HG02623 (cell line): ENCODE data around the gene KCTD11.

Experiments used
- ATAC-seq: cut with Tn5 transposase; IDR thresholded peaks from one replicate; pipeline ENCODE4 v1.9.1; 2021; ENCODE audit warnings: moderate library complexity; ENCODE audit not compliant: unreplicated experiment

Gene KCTD11

GRCh38 chr17:7351665-7352502, at the start of gene KCTD11:
Gene KCTD11, plus strand, starts transcription at chr17:7352162.
- ATAC-seq, result peak; percentile 56

- ATAC-seq, result no peak
Observed at GRCh38 chr17:7304179-7304578, 47.8 kb upstream of the KCTD11 start.

- ATAC-seq, result peak; percentile 69
Observed at GRCh38 chr17:7306911-7307685, 44.9 kb upstream of the KCTD11 start, which contains the start of gene EIF5A. Gene EIF5A, plus strand, starts transcription at chr17:7307628. Its CDS starts 2,008 bp downstream, at chr17:7309636.

GRCh38 chr17:7307686-7308624, 44.0 kb upstream of the KCTD11 start:
- ATAC-seq, result no peak

GRCh38 chr17:7308625-7309433, 43.1 kb upstream of the KCTD11 start:
- no peak for ATAC-seq

- no peak for ATAC-seq
Observed at GRCh38 chr17:7309628-7310027, 42.3 kb upstream of the KCTD11 start.

- ATAC-seq, result no peak
Observed at GRCh38 chr17:7311110-7311705, 40.8 kb upstream of the KCTD11 start.

GRCh38 chr17:7312432-7313087, 39.4 kb upstream of the KCTD11 start:
- no peak for ATAC-seq

GRCh38 chr17:7313088-7313889, 38.7 kb upstream of the KCTD11 start:
- ATAC-seq, result no peak

GRCh38 chr17:7313890-7314718, 37.9 kb upstream of the KCTD11 start:
- no peak for ATAC-seq

- ATAC-seq, result peak; percentile 67
Observed at GRCh38 chr17:7314719-7315569, 37.0 kb upstream of the KCTD11 start, which contains the start of gene GPS2. Gene GPS2, minus strand, starts transcription at chr17:7315360. Its CDS starts 308 bp downstream, at chr17:7315052.

GRCh38 chr17:7315570-7316235, 36.3 kb upstream of the KCTD11 start:
- ATAC-seq, result peak; percentile 21

GRCh38 chr17:7317161-7317803, 34.7 kb upstream of the KCTD11 start:
- no peak for ATAC-seq

GRCh38 chr17:7318121-7318860, 33.7 kb upstream of the KCTD11 start:
- no peak for ATAC-seq

- no peak for ATAC-seq
Observed at GRCh38 chr17:7321466-7321865, 30.5 kb upstream of the KCTD11 start.
